K562 (cell line): ENCODE measurements around the gene TTYH2. TPM values are rescaled to one million over a fixed set of nuclear protein-coding genes. Genes with fewer than 3 reads are reported as not detected.

Source experiments
- ARID4B ChIP-seq: sonication (generic); formaldehyde crosslinking; IDR thresholded peaks from 2 replicates; pipeline ENCODE4 v1.8.0; 2022; ENCODE audit warnings: mild to moderate bottlenecking, missing genetic modification reagents
- BCLAF1 ChIP-seq, 2 experiments: fragments of 450-650 bp in 1 of 2; IDR thresholded peaks; 2 replicates each; pipeline ENCODE4 v1.6.1; 2011 to 2017; ENCODE audit warnings: low read depth in 2 of 2, antibody characterized with exemption in 1 of 2, borderline replicate concordance in 1 of 2, low read length in 1 of 2, mild to moderate bottlenecking in 1 of 2, mixed read lengths in 1 of 2; ENCODE audit not compliant: control insufficient read depth in 1 of 2
- CC2D1A ChIP-seq: fragments of 450-650 bp; IDR thresholded peaks from 2 replicates; pipeline ENCODE4 v1.6.1; 2017; ENCODE audit warnings: mild to moderate bottlenecking
- KLF10 ChIP-seq: fragments of 250-450 bp; sonication (Bioruptor Pico); IDR thresholded peaks from 2 replicates; pipeline ENCODE4 v1.6.1; 2021; ENCODE audit warnings: matching md5 sums
- KLF13 ChIP-seq: fragments of 450-650 bp; IDR thresholded peaks from 2 replicates; pipeline ENCODE4 v1.6.1; 2016; ENCODE audit warnings: missing genetic modification characterization, low read depth, mild to moderate bottlenecking, missing compliant biosample characterization, moderate library complexity, borderline replicate concordance
- LEF1 ChIP-seq: fragments of 450-650 bp; IDR thresholded peaks from 2 replicates; pipeline ENCODE4 v1.6.1; 2016; ENCODE audit warnings: mild to moderate bottlenecking
- MTA2 ChIP-seq: fragments of 450-650 bp; IDR thresholded peaks from 2 replicates; pipeline ENCODE4 v1.6.1; 2016; ENCODE audit warnings: low read depth
- PML ChIP-seq: IDR thresholded peaks from 2 replicates; pipeline ENCODE4 v1.6.1; 2012; ENCODE audit warnings: low read length, inconsistent platforms
- PTTG1 ChIP-seq: fragments of 450-650 bp; IDR thresholded peaks from 2 replicates; pipeline ENCODE4 v1.6.1; 2016; ENCODE audit warnings: low read depth, mild to moderate bottlenecking, missing genetic modification characterization, missing compliant biosample characterization
- RCOR1 ChIP-seq, 2 experiments: IDR thresholded peaks; 2 replicates each; pipeline ENCODE4 v1.6.1; 2012; ENCODE audit warnings: low read depth in 2 of 2, low read length in 2 of 2, borderline replicate concordance in 1 of 2, improper control_type of control experiment in 1 of 2
- SETDB1 ChIP-seq: IDR thresholded peaks from one replicate; pipeline ENCODE4 v1.6.1; 2012; ENCODE audit warnings: low read length, control low read depth, inconsistent platforms
- THRAP3 ChIP-seq: fragments of 450-650 bp; IDR thresholded peaks from 2 replicates; pipeline ENCODE4 v1.6.1; 2016; ENCODE audit warnings: mild to moderate bottlenecking, inconsistent platforms, borderline replicate concordance
- ZNF609 ChIP-seq: sonication (generic); formaldehyde crosslinking; IDR thresholded peaks from 2 replicates; pipeline ENCODE4 v1.8.1; 2023; ENCODE audit warnings: missing genetic modification reagents, mild to moderate bottlenecking, borderline replicate concordance
- ZSCAN29 ChIP-seq: fragments of 450-650 bp; IDR thresholded peaks from 2 replicates; pipeline ENCODE4 v1.6.1; 2017
- polyA plus RNA-seq, 8 experiments: library from polyadenylated mRNA; depleted of rRNA in 4 of 8; stranded (reverse) in 5 of 8; unstranded in 3 of 8; fragments of >200 nt; fragmentation: Nextera tagmentation in 2 of 8; fragmentation: Illumina TruSeq in 1 of 8; extraction: Ambion mirVana in 2 of 8; extraction: Trizol in 1 of 8; gene quantifications; 2 replicates each; pipeline versions ENCODE4 v1.2.1 to v1.2.3, GENCODE V29; 2011 to 2014; ENCODE audit warnings: inconsistent platforms in 1 of 8, missing spikeins in 1 of 8
- total RNA-seq, 7 experiments: library from RNA; depleted of rRNA in 6 of 7; stranded (reverse); fragments of >200 nt in 6 of 7; fragmentation: Illumina TruSeq in 2 of 7; extraction: Trizol in 2 of 7; gene quantifications; 2 replicates each; pipeline versions ENCODE4 v1.2.1 to v1.2.3, GENCODE V29; 2011 to 2021; ENCODE audit warnings: low replicate concordance in 1 of 7

Gene TTYH2
- total and polyA plus RNA-seq, 9 of the 15 experiments (the other 6 are each of a cell fraction or from before 2014, with no cell fraction given), result 0.03 to 2.0 (median 0.91) TPM

- TF ChIP-seq ARID4B (CRISPR knock-in tag), result peak; percentile 25; the same call in 1 of the 2 replicates
- TF ChIP-seq KLF10 (CRISPR knock-in tag), result peak; percentile 64
- TF ChIP-seq MTA2, result no peak
- no peak for TF ChIP-seq KLF13
- TF ChIP-seq THRAP3, result no peak; the same call in 1 of the 2 replicates
- TF ChIP-seq BCLAF1 (IDR thresholded peaks at IDR 0.05; ENCODE audit: borderline replicate concordance in 1 of 2, control insufficient read depth in 1 of 2, low read depth in 2 of 2, low read length in 1 of 2), result peak in 1 of 2 experiments; percentile 34; a peak in 3 of 4 replicates
- peak; percentile 42 for TF ChIP-seq PML
- 0 out of 2 replicates have a peak, but pooled peaks have one; percentile 50 for TF ChIP-seq LEF1
- 0 out of 2 replicates have a peak, but pooled peaks have one; percentile 38 for TF ChIP-seq ZNF609
- peak; percentile 23; the same call in 1 of the 2 replicates for TF ChIP-seq CC2D1A
- TF ChIP-seq ZSCAN29, result no peak
- TF ChIP-seq SETDB1, result no peak
- no peak for TF ChIP-seq PTTG1 (tag)
- no peak for TF ChIP-seq RCOR1 (IDR thresholded peaks at IDR 0.05; ENCODE audit: borderline replicate concordance in 1 of 2, low read depth in 2 of 2, low read length in 2 of 2)
Measured at GRCh38 chr17:74210191-74211140, 2.9 kb upstream of the TTYH2 start (continued).
